ENCODE results near the gene H3-3A. TPM values are rescaled to one million over a fixed set of nuclear protein-coding genes. Genes with fewer than 3 reads are reported as not detected.

Gene H3-3A
- total RNA-seq, 1 experiment from 2014 or later: 1,129 TPM

GRCh38 chr1:226017070-226017469, 45.4 kb upstream of the H3-3A start:
- H3K79me1 ChIP-seq (ENCODE audit: insufficient read depth, low read depth, low read length, poor library complexity, severe bottlenecking): no peaks in the 10 kb centered on the region
- H2BK20ac ChIP-seq (ENCODE audit: low read depth, low read length, poor library complexity, severe bottlenecking): no peak overlapping the region
- H4K91ac ChIP-seq (ENCODE audit: insufficient read length, low read depth, low read length): no peak overlapping the region
- no peaks in the 10 kb centered on the region for H3K27me3 ChIP-seq (ENCODE audit: insufficient read depth, low read length)
- Mint-ChIP-seq H3K9me3 (no peaks in the 10 kb centered on the region), H3K27me3 (ENCODE audit: low read depth) (peaks cover 10% of the 10 kb centered on the region), H3K4me1 (peaks cover 0 to 3% of the 10 kb centered on the region in 2 experiments; a peak in 1 of 4 replicates), H3K4me3 (no peak overlapping the region), H3K36me3 (ENCODE audit: insufficient read depth in 1 of 3, low read depth in 3 of 3) (no peaks in the 10 kb centered on the region), H3K27ac (no peak overlapping the region)
- H3K56ac ChIP-seq (ENCODE audit: insufficient read length, low read depth, low read length): no peak overlapping the region
- H3K14ac ChIP-seq (ENCODE audit: insufficient read depth, low read length): no peak overlapping the region
- no peak for TF ChIP-seq CTCF (conservative IDR thresholded peaks at IDR 0.05)
- no peak overlapping the region for H3T11ph ChIP-seq (ENCODE audit: low read length)
- whole genome bisulfite sequencing (ENCODE audit: extremely low coverage, insufficient read length, low lambda C conversion rate): no CpG with 5 or more reads among the region's 6 CpGs
- no peak overlapping the region for H3K4ac ChIP-seq (ENCODE audit: low read depth, low read length)
- H3K79me2 ChIP-seq (ENCODE audit: insufficient read depth, low read length): no peaks in the 10 kb centered on the region
- H2BK5ac ChIP-seq (ENCODE audit: insufficient read length, low read length): no peak overlapping the region
- no peak overlapping the region for H4K8ac ChIP-seq (replicated peaks; ENCODE audit: insufficient read length, low read depth, low read length)
- no peak overlapping the region for H2BK15ac ChIP-seq (ENCODE audit: low read depth, low read length)
- no peaks in the 10 kb centered on the region for H4K20me1 ChIP-seq (ENCODE audit: control insufficient read depth, insufficient read depth, insufficient read length)
- no peak overlapping the region for H3K18ac ChIP-seq (ENCODE audit: insufficient read length, low read depth, low read length)
- H3K23ac ChIP-seq (ENCODE audit: insufficient read length, low read depth, low read length): no peak overlapping the region
- no peak overlapping the region for H2AFZ ChIP-seq (ENCODE audit: low read length)
- no peak overlapping the region for H2AK5ac ChIP-seq (ENCODE audit: insufficient read length, low read length)
- no peak overlapping the region for H3K27ac ChIP-seq (ENCODE audit: insufficient read length, low read depth, low read length)
- H3K9me3 ChIP-seq (ENCODE audit: control insufficient read depth, low read depth, low read length): no peaks in the 10 kb centered on the region
- H3K9ac ChIP-seq (ENCODE audit: extremely low read depth, insufficient read length, low read length): no peak overlapping the region
- H2BK120ac ChIP-seq (ENCODE audit: low read depth, low read length, poor library complexity, severe bottlenecking): no peak overlapping the region
- no peak overlapping the region for H4K5ac ChIP-seq (ENCODE audit: insufficient read length, low read depth, low read length)
- no peak overlapping the region for H3K4me2 ChIP-seq (ENCODE audit: insufficient read depth, insufficient read length, low read length)
- no peak overlapping the region for H2BK12ac ChIP-seq (ENCODE audit: insufficient read length, low read depth, low read length)
- H3K4me1 ChIP-seq (ENCODE audit: insufficient read depth, low read length): no peaks in the 10 kb centered on the region
- H3K23me2 ChIP-seq (ENCODE audit: insufficient read length, low read depth, low read length, poor library complexity, severe bottlenecking): no peaks in the 10 kb centered on the region
- DNase-seq: no peak
